HG03060 (cell line): ENCODE measurements around the gene PYURF.

Experiments
- ATAC-seq: cut with Tn5 transposase; IDR thresholded peaks from one replicate; pipeline ENCODE4 v1.9.1; 2021; ENCODE audit warnings: low read depth, moderate number of reproducible peaks; ENCODE audit not compliant: unreplicated experiment

PYURF gene

DNA sequence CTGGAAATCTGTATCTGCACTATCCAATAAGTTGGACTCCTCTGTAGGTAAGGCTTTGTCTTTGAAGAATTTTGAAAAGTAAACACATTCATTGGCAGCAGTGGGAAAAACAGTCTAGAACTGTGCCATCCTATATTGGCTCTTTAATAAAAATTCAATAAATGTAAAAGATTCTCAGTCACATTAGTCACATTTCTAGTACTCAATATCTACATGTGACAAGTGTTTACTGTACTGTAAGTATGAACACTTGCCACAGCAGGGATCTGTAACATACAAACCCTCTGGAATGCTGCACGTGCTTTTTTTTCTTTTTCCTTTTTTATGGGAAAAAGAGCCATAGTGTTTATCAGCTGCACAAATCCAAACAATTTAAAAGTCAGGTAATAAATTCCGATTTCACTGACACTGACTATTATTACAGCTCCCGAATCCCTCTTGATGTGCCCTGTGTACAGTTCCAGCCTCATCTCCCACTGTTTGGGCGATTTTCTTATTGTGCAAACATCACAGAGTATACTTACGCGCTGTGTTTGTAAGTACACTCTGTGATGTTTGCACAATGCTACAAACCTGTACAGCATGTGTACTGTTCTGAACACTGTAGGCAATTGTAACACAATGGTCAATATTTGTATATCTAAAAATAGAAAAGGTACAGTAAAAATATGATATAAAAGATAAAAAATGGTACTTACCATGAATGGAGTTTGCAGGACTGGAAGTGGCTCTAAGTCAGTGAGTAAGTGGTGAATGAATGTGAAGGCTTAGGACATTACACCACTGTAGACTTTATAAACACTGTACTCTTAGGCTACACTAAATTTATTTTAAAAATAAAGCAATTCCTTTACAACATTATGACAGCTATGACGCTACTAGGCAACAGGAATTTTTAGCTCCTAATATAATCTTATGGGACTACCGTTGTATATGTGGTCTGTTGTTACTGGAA, 8.7 kb downstream of the PYURF start:
- ATAC-seq, result no peak

GRCh38 chr4:88511236-88511635, 12.3 kb downstream of the PYURF start:
- ATAC-seq, result no peak

DNA sequence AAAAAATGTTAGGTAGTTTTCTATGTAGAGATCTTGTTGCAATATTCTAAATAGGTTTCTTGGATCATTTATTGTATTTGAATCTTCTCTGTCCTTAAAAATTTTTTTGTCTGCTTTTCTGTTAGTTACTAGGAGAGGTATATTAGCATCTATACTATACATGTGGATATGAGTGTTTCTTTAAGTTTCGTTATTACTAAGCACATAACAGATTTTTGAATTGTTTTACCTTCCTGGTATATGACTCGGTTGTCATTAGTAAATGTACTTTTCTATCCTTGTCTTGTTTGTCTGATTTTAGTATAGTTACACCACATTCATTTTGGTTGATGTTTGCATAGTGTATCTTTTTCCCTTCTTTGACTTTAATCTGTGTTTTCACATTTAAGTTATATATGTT, 20.2 kb downstream of the PYURF start:
- ATAC-seq, result no peak

- ATAC-seq, result no peak
These were observed 25.6 kb downstream of the PYURF start for GRCh38 chr4:88497859-88498409.

- no peak for ATAC-seq
These were observed 34.3 kb downstream of the PYURF start for GRCh38 chr4:88489100-88489761.

GRCh38 chr4:88481537-88481936, 42.0 kb downstream of the PYURF start:
- no peak for ATAC-seq

DNA sequence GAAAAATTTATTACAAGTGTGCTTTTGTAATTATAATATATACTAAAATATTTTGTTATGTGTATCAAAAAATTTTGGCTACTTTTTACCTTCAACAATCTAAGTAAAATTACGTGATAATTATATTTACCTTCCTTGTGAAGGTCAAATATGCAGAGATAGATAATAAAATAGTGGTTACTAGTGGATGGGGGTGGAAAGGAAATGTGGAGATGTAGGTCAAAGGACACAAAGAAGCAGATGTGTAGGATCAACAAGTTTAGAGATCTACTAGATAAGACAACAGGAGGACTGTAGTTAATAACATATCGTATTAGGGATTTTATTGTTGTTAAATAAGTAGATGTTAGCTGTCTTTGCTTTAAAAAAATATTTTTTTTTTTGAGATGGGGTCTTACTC, 45.3 kb downstream of the PYURF start:
- ATAC-seq, result no peak

DNA sequence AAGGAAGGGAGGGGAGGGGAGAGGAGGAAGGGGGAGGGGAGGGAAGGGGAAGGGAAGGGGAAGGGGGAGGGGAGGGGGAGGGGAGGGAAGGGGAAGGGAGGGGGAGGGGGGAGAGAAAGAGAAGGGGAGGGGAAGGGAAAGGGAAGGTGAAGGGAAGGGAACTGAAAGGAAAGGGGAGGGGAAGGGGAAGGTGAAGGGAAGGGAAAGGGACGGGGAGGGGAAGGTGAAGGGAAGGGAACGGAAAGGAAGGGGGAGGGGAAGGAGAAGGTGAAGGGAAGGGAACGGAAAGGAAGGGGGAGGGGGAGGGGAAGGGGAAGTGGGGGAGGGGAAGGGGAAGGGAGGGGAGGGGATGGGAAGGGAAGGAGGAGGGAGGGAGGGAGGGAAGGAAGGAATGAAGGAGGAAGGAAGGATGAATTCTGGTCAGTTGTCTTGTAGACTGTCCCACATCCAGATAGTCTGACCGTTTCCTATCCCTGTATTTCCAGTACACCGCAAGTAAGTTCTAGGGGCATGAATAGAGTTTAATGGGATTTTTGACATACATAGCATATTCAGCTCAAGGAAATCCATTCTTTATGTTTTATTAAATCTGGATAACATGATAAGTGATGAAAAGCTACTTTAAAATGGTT, 46.2 kb downstream of the PYURF start:
- no peak for ATAC-seq
